GM19023 (cell line): ENCODE results near the gene CREBL2.
"Not testable (repeated sequence)": the region's sequence is repeated elsewhere in the genome, so short reads cannot be mapped to it uniquely, and the experiment has no call there.

ENCODE experiments used
- ATAC-seq: cut with Tn5 transposase; IDR thresholded peaks from one replicate; pipeline ENCODE4 v1.9.1; 2021; ENCODE audit warnings: mild to moderate bottlenecking, moderate library complexity; ENCODE audit not compliant: unreplicated experiment

The CREBL2 gene

DNA sequence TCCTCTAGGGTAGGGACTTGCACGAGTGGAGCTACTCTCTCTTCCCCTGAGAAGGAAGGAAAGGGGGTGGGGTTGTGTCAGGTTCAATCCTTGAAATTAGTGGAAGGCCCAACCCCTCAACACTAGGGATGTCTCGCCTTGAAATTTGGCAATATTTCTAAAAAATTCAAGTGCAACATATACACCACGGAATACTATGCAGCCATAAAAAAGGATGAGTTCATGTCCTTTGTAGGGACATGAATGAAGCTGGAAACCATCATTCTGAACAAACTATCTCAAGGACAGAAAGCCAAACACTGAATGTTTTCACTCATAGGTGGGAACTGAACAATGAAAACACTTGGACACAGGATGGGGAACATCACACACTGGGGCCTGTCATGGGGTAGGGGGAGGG lies 15.1 kb upstream of the CREBL2 start:
- ATAC-seq: not testable (repeated sequence)

DNA sequence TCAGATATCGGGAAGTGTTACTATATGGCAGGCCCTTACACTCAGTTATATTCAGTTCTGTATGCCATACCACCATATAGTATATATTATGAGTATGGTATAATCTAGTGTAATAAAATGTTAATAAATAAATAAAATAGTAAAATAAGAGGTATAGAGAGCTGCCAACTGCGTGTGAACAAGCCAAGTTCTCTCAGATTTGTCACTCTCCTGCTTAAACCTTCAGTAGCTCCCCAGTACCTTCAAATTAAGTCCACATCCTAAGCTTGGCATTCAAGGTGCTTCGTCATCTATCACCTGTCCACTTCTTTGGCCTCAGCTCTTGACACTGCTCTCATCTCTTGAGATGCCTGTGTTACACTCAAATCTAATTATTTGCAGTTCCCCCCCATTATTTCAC lies 12.8 kb upstream of the CREBL2 start:
- no peak for ATAC-seq

DNA sequence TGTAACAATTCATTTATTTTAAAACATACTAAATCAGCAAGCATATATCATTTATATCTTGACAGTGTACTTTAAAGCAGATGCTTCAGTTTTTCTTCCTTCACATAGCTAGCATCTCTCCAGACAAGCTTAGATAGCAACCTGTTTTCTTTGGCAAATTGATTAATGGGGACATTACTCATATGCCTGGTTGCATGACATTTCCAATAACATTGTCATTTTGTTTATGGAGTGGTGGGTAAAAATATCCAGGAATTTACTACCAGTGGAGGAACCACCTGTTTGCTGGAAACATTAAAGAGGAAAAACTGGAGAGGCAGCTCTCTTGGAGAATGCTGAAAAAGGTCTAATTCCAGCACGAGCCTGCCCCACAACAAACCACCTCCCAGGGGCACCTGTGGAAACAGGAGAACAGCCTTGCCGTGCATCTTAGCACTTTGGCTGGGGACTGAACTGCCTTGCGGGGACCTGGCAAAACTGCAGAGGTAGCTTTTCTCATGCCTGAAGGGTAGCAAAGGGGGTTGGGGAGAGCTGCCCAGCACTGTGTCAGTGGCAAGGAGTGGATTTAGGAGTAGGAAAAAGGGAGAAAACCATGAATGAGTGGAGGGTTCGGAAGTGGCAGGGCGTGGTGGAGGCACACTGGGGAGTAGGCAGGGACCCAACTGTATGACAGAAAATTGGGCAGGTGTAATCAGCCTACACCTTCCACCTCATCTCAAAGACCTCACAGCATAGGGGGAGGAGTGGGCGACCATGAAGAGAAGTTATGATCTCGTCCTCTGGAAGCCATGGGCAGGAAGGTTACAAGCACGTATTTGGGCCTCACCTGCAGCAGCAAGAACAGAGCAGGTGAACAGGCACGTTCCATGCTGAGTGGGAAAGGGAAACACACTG lies 11.7 kb upstream of the CREBL2 start:
- no peak for ATAC-seq

DNA sequence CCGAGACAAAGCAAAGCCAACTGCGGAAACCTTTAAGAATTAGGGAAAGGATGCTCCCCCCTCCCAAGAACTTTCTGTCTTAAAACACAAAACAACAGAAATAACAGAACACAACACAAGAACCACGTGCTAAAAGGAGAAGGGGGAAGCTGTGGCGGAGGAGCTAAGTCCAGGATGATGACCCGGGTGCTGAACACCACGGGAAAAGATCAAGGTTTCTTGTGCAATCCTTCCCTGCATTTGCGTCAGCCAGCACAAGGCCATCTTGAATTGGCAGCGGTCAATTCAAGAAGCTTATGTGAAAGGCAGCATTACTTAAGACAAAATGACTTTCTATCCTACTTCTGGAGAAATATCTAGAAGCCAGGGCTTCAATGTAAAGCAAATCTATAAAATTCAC lies 11.0 kb upstream of the CREBL2 start:
- no peak for ATAC-seq

- no peak for ATAC-seq
Observed at GRCh38 chr12:12604740-12605139, 6.9 kb upstream of the CREBL2 start.

- no peak for ATAC-seq
Observed at GRCh38 chr12:12606781-12607589, 4.7 kb upstream of the CREBL2 start.

DNA sequence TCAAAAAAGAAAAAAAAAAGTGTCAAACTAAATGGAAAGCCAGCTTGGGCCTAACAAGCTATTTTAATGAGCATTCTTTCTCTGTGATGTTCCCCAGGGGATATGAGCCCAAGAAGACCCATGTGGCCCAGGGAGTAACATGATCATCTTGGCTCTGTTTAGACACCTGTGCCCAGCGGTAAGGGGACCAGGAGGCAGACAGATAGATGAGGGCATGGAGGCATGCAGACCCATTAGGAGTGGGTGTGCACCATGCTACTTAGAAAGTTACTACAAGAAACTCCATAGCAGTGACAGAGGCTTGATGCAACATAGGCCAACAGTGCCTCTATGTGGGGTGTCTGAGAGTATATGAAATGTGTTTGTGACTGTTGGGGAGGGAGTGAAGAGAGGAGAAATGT lies 3.1 kb upstream of the CREBL2 start:
- no peak for ATAC-seq

GRCh38 chr12:12609692-12610091 lies 2.0 kb upstream of the CREBL2 start:
- ATAC-seq: no peak

GRCh38 chr12:12610711-12611110 lies 965 bp upstream of the CREBL2 start:
- ATAC-seq: no peak

DNA sequence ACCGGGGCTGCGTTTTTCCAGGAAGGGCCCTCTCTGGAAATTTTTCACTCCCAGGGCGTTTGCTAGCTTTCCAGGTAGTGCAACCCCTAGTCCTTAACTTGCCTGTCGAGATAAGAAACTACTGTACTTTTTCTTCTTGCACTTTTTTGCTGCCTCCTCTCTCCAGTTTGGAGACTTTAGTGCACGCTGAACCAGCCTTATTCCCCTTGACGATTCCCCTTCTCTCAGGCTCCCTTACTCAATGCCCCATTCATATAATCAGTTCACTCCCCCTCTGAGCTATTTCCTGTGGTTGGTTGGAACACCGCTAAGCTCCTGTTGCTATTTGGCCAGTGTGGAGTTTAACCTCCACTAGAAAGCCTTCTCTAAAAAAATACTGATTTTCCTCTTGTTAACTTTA lies 682 bp downstream of the CREBL2 start:
- ATAC-seq: no peak

DNA sequence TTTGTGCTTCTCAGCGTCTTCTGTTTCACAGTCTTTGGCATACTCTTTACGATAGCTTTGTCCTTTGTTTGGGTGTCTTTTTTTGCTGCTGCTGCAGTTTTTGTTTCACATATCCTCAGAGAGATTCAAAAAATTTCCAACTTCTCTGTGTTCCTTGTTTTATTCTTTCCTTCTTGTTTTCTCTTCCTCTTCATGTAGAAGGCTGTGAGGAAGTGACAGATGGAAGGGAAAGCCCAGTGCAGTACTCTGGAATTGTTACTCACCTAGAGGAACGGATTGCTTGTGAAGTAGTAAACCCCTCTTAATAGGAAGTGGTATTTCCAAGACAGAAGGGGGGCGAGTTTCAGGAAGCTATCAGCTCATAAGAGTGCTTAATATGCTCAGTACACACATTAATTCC lies 1.7 kb downstream of the CREBL2 start:
- no peak for ATAC-seq

DNA sequence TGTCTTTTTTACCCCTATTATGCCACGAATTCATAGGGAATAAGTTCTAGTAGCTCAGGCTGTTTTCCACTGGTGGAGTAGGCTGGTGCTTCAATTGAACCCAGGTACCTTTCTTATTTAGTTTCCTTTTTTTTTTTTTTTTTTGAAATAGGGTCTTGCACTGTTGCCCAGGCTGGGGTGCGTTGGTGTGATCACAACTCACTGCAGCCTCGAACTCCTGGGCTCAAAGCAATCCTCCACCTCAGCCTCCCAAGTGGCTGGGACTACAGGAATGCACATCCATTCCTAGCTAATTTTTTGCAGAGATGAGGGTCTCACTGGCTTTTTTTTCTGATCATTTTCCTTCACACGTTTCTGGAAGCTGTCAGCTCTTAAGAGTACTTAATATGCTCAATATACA lies 2.7 kb downstream of the CREBL2 start:
- ATAC-seq: no peak

DNA sequence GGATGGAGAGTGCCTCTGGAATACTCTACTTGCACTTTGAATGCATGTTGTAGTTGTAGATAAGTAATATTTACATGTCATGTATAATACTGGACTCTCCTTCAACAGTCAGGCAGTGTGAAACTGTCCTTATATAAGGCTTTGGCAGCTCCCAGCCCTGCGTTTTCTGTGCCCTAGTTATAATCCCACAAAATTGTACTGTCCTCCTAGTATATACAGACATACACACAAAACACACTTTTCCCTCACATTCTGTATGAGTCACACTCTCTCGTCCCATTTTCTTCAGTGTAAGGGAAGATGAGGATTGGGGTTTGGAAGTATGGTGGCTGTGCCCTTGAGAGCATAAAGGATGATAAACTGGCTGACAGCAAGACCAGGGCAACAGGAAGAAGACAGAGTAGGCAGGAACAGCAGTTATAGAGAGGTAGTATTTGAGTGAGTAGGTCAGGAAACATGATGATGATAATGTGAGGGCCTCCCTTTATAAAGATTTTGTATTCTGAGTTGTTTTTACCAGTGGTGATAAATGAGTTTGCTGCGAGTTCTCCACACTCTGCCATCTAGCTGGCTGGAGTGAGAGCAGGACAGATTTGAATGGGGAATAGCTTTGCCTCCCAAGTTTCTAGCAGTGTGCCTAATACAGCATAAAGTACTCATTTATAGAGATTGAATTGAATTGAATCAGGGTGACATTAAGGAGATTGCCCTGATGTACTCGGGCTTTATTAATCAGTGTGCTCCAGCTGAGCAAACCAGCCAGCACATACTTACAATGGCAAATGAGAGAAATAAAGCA lies 5.0 kb downstream of the CREBL2 start:
- ATAC-seq: no peak

DNA sequence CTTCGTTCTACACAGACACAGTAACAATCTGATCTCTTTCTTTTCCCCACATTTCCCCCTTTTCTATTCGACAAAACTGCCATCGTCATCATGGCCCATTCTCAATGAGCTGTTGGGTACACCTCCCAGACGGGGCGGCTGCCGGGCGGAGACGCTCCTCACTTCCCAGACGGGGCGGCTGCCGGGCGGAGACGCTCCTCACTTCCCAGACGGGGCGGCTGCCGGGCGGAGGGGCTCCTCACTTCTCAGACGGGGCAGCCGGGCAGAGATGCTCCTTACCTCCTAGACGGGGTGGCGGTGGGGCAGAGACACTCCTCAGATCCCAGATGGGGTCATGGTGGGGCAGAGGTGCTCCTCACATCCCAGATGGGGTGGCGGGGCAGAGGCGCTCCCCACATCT lies 6.4 kb downstream of the CREBL2 start:
- not testable (repeated sequence) for ATAC-seq

DNA sequence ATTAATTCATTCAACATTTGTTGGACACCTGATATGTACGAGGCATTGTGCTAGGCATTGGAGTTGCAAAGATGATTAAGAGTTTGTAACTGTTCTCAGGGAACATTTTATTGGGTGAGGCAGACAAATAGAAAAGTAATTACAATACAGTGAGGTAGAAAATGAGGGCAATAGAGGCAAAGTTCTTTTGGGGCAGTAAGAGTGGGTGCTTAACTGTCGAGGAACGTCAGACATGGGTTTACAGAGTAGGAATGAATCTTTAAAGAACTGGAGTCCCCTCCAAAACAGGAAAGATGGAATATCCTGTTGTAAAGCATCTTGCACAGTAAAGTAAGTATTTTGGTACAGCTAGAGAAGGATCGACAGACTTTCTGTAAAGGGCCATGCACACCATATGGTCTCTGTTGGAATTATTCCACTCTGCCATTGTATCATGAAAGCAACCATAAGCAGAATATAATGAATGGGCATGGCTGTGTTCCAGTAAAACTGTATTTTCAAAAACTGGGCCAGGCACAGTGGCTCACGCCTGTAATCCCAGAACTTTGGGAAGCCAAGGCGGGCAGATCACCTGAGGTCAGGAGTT lies 9.1 kb downstream of the CREBL2 start:
- ATAC-seq: no peak

DNA sequence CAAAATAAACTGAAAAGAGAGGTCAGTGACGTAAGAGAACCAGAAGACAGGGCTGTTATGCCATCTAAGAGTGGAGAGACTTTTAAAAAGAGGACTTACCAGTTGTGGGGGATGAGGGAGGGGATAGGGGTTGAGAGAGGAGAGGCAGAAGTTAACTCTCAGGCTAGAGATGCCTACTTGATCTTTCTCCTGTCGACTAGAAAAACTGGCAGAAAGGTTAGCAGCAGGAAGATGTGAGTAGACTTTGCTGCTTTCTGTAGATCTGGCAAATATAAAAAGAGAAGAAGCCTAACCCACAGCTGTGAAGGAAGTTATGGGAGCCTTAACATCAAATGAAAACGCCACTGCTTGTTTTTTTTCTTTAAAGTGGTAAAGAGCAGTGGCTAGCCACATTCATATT lies 10.7 kb downstream of the CREBL2 start:
- no peak for ATAC-seq

DNA sequence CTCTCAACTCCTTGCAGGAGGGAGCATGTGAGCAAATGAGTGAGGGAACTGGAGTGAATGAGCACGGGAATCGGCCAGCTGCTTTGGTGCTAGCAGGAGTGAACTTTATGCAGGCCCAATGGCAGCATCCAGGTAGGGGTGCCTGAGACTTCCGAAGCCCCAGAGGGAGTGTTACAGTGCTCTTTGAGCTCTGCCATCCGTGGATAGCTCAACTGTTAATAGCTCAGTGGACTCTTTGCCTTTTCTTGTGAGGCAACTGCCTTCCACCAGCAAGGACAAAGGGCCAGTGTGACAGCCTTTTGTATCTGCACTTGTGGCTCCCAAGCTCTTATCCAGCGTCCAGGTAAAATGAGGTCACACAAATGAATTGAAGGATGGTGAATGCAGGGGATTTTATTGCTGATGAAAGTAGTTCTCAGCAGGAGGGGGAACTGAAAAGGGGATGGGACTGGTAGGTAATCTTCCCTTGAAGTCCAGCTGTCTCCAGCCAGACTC lies 12.9 kb downstream of the CREBL2 start:
- no peak for ATAC-seq

DNA sequence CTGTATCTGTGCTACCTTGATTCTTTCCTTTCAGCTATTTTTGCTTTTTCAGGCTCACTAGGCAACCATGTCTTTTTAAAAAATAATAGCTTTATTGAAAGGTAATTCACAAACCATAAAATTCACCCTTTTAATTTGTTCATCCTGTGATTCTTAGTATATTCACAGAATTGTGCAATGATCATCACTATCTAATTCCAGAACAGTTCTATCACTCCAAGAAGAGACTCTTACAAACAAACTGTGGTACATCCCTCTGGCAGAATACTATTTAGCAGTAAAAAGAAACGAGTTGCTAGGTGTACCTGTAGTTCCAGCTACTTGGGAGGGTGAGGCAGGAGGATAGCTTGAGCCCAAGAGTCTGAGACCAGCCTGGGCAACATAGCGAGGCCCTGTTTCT lies 14.8 kb downstream of the CREBL2 start:
- no peak for ATAC-seq

- ATAC-seq: no peak
Observed at GRCh38 chr12:12627308-12627827, 15.7 kb downstream of the CREBL2 start.

DNA sequence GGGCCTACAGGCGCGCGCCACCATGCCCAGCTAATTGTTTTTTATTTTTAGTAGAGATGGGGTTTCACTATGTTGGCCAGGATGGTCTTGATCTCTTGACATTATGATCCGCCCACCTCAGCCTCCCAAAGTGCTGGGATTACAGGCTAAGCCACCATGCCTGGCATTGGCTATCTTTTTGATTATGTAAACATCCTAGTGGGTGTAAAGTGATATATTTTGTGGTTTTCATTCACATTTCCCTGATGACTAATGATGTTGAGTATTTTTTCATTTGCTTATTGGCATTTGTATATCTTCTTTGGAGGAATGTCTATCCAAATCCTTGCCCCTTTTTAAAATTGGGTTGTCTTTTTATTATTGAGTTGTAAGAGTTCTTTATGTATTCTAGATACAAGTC lies 16.3 kb downstream of the CREBL2 start:
- ATAC-seq: no peak

DNA sequence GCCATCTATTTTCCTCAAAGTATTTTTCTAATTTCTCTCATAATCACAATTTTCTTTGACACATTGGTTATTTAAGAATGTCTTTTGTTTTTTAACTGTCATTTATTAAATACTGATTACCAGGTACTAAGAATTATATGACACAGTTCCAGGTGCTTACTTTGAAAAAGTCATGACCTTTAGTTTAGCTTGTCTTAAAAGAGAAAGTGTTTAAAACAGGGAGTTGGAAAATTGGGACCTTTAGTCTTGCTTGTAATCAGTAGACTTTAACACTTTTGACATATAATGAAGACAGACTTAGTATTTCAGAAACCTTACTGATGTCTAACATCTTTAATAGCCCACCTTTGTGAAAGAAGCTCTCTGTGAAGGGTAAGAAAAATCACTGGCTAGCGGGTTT lies 19.2 kb downstream of the CREBL2 start:
- ATAC-seq: no peak
